ENCODE results near the gene SH3BP4. TPM values are rescaled to one million over a fixed set of nuclear protein-coding genes. Genes with fewer than 3 reads are reported as not detected.

The SH3BP4 gene
- total and polyA plus RNA-seq, 2 of the 13 experiments (the other 11 are each of a cell fraction or from before 2014, with no cell fraction given): 34.6 to 99.1 TPM

DNA sequence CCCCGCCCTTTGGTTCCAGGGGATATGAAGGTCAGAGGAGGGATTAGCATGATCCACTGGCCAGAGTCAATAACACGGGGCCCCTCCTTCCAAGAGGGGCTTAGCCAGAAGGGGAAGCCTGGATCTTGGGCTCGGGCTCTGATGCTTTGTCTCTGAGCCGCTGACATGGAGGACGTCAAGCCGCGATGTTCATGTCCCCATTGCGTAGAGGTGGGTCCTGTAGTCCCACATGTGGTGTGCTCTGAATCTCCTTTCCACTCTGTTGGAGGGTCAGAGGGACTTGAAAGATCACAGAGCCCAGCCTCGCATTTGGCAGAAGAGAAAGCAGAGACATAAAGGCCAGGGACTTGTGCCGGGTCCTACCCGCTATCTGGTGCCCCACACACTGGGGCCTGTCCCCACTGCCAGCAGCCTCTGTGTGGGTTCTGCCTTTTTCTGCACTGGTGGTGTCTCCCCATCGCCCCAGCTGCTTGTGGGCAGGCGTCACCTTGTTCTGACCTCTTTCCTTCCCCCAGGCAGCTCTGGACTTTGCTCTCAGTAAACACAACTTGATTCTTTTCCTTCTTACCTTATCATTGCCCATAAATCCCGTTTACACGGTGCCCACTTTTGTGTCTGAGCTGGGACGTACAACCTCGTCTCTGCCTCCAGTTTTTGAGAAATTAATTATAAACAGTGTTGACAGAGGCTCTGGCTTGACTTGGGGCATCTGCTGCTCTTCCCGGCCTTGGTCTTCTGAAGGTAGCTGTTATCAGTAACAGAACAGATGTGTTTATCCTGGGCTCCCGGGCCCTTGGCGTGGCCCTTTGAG, 48.8 kb downstream of the SH3BP4 start (continued):
- TF ChIP-seq, protein P1, sequence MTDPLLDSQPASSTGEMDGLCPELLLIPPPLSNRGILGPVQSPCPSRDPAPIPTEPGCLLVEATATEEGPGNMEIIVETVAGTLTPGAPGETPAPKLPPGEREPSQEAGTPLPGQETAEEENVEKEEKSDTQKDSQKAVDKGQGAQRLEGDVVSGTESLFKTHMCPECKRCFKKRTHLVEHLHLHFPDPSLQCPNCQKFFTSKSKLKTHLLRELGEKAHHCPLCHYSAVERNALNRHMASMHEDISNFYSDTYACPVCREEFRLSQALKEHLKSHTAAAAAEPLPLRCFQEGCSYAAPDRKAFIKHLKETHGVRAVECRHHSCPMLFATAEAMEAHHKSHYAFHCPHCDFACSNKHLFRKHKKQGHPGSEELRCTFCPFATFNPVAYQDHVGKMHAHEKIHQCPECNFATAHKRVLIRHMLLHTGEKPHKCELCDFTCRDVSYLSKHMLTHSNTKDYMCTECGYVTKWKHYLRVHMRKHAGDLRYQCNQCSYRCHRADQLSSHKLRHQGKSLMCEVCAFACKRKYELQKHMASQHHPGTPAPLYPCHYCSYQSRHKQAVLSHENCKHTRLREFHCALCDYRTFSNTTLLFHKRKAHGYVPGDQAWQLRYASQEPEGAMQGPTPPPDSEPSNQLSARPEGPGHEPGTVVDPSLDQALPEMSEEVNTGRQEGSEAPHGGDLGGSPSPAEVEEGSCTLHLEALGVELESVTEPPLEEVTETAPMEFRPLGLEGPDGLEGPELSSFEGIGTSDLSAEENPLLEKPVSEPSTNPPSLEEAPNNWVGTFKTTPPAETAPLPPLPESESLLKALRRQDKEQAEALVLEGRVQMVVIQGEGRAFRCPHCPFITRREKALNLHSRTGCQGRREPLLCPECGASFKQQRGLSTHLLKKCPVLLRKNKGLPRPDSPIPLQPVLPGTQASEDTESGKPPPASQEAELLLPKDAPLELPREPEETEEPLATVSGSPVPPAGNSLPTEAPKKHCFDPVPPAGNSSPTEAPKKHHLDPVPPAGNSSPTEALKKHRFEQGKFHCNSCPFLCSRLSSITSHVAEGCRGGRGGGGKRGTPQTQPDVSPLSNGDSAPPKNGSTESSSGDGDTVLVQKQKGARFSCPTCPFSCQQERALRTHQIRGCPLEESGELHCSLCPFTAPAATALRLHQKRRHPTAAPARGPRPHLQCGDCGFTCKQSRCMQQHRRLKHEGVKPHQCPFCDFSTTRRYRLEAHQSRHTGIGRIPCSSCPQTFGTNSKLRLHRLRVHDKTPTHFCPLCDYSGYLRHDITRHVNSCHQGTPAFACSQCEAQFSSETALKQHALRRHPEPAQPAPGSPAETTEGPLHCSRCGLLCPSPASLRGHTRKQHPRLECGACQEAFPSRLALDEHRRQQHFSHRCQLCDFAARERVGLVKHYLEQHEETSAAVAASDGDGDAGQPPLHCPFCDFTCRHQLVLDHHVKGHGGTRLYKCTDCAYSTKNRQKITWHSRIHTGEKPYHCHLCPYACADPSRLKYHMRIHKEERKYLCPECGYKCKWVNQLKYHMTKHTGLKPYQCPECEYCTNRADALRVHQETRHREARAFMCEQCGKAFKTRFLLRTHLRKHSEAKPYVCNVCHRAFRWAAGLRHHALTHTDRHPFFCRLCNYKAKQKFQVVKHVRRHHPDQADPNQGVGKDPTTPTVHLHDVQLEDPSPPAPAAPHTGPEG (CRISPR knock-in tag; IDR thresholded peaks at IDR 0.05): no peak; the same call in 1 of the 2 replicates
- TF ChIP-seq, protein P2, sequence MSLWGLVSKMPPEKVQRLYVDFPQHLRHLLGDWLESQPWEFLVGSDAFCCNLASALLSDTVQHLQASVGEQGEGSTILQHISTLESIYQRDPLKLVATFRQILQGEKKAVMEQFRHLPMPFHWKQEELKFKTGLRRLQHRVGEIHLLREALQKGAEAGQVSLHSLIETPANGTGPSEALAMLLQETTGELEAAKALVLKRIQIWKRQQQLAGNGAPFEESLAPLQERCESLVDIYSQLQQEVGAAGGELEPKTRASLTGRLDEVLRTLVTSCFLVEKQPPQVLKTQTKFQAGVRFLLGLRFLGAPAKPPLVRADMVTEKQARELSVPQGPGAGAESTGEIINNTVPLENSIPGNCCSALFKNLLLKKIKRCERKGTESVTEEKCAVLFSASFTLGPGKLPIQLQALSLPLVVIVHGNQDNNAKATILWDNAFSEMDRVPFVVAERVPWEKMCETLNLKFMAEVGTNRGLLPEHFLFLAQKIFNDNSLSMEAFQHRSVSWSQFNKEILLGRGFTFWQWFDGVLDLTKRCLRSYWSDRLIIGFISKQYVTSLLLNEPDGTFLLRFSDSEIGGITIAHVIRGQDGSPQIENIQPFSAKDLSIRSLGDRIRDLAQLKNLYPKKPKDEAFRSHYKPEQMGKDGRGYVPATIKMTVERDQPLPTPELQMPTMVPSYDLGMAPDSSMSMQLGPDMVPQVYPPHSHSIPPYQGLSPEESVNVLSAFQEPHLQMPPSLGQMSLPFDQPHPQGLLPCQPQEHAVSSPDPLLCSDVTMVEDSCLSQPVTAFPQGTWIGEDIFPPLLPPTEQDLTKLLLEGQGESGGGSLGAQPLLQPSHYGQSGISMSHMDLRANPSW (CRISPR knock-in tag; IDR thresholded peaks at IDR 0.05; ENCODE audit: borderline replicate concordance): no peak; the same call in 1 of the 2 replicates
- peak; percentile 6; the same call in 1 of the 2 replicates for TF ChIP-seq ZNF317 (CRISPR knock-in tag; IDR thresholded peaks at IDR 0.05)
- TF ChIP-seq ZSCAN22 (CRISPR knock-in tag; IDR thresholded peaks at IDR 0.05): no peak
- TF ChIP-seq ZNF615 (CRISPR knock-in tag; IDR thresholded peaks at IDR 0.05; ENCODE audit: borderline replicate concordance): no peak
- no peak; the same call in 1 of the 2 replicates for TF ChIP-seq ARHGAP35 (CRISPR knock-in tag; IDR thresholded peaks at IDR 0.05; ENCODE audit: borderline replicate concordance)
- TF ChIP-seq ATAD3A (CRISPR knock-in tag; IDR thresholded peaks at IDR 0.05): 0 out of 2 replicates have a peak, but pooled peaks have one; percentile 34
- TF ChIP-seq HNRNPLL (IDR thresholded peaks at IDR 0.05; ENCODE audit: low read depth, low read length, poor library complexity, severe bottlenecking): no peak
- no peak for TF ChIP-seq ZNF850 (CRISPR knock-in tag; conservative IDR thresholded peaks at IDR 0.05)
- peak; percentile 97 for TF ChIP-seq HNF4A (CRISPR knock-in tag; IDR thresholded peaks at IDR 0.05)
- TF ChIP-seq MED8 (CRISPR knock-in tag; IDR thresholded peaks at IDR 0.05; ENCODE audit: insufficient replicate concordance): no peak
- TF ChIP-seq, protein P3, sequence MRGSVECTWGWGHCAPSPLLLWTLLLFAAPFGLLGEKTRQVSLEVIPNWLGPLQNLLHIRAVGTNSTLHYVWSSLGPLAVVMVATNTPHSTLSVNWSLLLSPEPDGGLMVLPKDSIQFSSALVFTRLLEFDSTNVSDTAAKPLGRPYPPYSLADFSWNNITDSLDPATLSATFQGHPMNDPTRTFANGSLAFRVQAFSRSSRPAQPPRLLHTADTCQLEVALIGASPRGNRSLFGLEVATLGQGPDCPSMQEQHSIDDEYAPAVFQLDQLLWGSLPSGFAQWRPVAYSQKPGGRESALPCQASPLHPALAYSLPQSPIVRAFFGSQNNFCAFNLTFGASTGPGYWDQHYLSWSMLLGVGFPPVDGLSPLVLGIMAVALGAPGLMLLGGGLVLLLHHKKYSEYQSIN (CRISPR knock-in tag; IDR thresholded peaks at IDR 0.05; ENCODE audit: borderline replicate concordance): no peak
- no peak for TF ChIP-seq ZFAT (CRISPR knock-in tag; conservative IDR thresholded peaks at IDR 0.05)
- 0 out of 2 replicates have a peak, but pooled peaks have one; percentile 16 for TF ChIP-seq ZNF768 (CRISPR knock-in tag; IDR thresholded peaks at IDR 0.05)
- peak; percentile 24; the same call in 1 of the 2 replicates for TF ChIP-seq ZNF766 (CRISPR knock-in tag; IDR thresholded peaks at IDR 0.05; ENCODE audit: borderline replicate concordance)
- TF ChIP-seq HCFC1 (IDR thresholded peaks at IDR 0.05; ENCODE audit: low read depth, low read length): no peak
- TF ChIP-seq ATRX (CRISPR knock-in tag; IDR thresholded peaks at IDR 0.05; ENCODE audit: borderline replicate concordance): no peak
- no peak for TF ChIP-seq SSRP1 (CRISPR knock-in tag; IDR thresholded peaks at IDR 0.05)
- no peak for TF ChIP-seq SMAD3 (CRISPR knock-in tag; IDR thresholded peaks at IDR 0.05)
- no peak for TF ChIP-seq ZNF234 (CRISPR knock-in tag; conservative IDR thresholded peaks at IDR 0.05)

Data from HepG2 (cell line).